Astrocyte of the spinal cord (primary cell): ENCODE measurements around the gene NDUFS6.

Experiments
- DNase-seq: peaks from one replicate; pipeline ENCODE4 v3.0.0; 2011; ENCODE audit warnings: low read depth, low spot score
- H3K4me3 ChIP-seq: 2 replicates; pipeline ENCODE4 v1.5.1; 2011; ENCODE audit warnings: low read depth, mild to moderate bottlenecking, low read length, moderate library complexity
- in situ Hi-C: cut with HindIII; loops from 2 replicates; pipeline ENCODE4 v1.10.0; 2017; ENCODE audit warnings: low sequenced_read_pairs
- TF ChIP-seq, protein P1 (sequence below): IDR thresholded peaks from 2 replicates; pipeline ENCODE4 v1.5.1; 2012; ENCODE audit warnings: low read depth, mild to moderate bottlenecking, low read length, inconsistent platforms

NDUFS6 gene

GRCh38 chr5:1823381-1824034 lies 22.3 kb downstream of the NDUFS6 start:
- in situ Hi-C loops = no loop called here
- TF ChIP-seq, protein P1, sequence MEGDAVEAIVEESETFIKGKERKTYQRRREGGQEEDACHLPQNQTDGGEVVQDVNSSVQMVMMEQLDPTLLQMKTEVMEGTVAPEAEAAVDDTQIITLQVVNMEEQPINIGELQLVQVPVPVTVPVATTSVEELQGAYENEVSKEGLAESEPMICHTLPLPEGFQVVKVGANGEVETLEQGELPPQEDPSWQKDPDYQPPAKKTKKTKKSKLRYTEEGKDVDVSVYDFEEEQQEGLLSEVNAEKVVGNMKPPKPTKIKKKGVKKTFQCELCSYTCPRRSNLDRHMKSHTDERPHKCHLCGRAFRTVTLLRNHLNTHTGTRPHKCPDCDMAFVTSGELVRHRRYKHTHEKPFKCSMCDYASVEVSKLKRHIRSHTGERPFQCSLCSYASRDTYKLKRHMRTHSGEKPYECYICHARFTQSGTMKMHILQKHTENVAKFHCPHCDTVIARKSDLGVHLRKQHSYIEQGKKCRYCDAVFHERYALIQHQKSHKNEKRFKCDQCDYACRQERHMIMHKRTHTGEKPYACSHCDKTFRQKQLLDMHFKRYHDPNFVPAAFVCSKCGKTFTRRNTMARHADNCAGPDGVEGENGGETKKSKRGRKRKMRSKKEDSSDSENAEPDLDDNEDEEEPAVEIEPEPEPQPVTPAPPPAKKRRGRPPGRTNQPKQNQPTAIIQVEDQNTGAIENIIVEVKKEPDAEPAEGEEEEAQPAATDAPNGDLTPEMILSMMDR = no peak
- no peak for DNase-seq
- H3K4me3 ChIP-seq = no peak overlapping the region

DNA sequence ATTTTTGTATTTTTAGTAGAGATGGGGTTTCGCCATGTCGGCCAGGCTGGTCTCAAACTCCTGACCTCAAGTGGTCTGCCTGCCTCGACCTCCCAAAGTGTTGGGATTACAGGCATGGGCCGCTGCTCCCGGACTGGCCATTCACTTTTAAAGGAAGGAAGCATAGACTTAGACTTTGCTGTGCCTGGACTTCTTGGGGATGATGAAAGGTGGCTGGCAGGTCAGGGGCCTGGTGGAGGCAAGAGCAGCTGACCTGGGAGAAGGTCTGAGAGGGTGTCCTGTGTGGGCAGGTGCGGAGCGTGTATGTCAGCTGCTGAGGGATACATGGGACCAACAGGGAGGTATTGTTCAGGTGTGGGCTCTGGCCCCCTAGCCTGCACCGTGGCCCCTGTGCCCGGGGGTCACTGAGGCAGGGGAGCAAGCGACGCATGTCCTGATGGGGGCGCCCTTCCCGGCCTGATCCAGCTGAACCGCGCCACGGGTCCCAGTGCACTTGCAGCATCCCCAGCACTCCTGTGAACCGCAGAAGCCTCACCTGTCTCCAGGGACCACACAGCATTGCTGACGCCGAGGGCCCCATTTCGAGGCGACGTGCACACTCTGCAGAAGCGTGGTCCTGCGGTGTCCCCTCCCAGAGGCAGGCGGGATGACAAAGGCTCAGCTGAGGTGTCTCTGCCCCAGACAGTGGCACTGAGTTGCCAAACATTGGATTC lies 23.1 kb downstream of the NDUFS6 start:
- no peak overlapping the region for H3K4me3 ChIP-seq
- in situ Hi-C loops = no loop called here
- no peak for DNase-seq
- TF ChIP-seq, protein P1 = peak; percentile 11

GRCh38 chr5:1824903-1825841 lies 24.0 kb downstream of the NDUFS6 start:
- no peak overlapping the region for H3K4me3 ChIP-seq
- in situ Hi-C loops = no loop called here
- DNase-seq = no peak
- TF ChIP-seq, protein P1 = no peak

DNA sequence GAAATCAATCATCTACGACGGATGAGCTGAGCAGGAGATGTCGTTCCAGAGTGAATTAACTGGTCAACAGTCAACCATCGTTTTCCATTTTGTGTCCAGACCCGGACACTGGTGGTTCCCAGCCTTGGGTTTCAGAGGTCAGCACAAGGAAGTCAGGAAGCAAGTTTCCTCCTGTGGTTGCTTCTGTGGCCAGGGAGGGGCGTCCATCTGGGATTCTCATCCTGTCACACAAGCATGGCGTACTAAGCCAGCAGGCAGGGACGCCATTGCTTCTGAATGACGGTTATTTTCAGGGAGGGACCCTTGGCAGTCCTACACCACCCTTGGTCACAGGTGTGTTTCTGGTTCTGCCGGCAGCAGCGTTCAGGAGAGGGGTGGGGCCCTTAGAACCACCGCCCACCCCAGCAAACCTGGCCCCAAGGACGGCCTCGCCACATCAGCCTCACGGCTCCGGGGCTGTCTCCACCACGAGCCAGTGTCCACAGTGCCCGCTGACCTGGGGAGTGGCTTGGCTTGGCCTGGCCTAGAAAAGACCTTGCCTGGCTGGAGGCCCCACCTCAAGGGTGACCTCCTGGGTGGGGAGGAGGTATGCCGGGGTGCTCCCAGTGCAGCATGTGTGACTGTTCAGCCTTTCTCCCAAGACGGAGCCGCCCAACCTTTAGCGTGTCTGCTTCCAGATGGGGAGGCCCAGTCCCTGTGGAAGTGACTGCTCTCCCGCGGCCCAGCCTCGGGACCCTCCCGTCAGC lies 25.2 kb downstream of the NDUFS6 start:
- no peak overlapping the region for H3K4me3 ChIP-seq
- in situ Hi-C loops = no loop called here
- no peak for DNase-seq
- TF ChIP-seq, protein P1 = no peak

DNA sequence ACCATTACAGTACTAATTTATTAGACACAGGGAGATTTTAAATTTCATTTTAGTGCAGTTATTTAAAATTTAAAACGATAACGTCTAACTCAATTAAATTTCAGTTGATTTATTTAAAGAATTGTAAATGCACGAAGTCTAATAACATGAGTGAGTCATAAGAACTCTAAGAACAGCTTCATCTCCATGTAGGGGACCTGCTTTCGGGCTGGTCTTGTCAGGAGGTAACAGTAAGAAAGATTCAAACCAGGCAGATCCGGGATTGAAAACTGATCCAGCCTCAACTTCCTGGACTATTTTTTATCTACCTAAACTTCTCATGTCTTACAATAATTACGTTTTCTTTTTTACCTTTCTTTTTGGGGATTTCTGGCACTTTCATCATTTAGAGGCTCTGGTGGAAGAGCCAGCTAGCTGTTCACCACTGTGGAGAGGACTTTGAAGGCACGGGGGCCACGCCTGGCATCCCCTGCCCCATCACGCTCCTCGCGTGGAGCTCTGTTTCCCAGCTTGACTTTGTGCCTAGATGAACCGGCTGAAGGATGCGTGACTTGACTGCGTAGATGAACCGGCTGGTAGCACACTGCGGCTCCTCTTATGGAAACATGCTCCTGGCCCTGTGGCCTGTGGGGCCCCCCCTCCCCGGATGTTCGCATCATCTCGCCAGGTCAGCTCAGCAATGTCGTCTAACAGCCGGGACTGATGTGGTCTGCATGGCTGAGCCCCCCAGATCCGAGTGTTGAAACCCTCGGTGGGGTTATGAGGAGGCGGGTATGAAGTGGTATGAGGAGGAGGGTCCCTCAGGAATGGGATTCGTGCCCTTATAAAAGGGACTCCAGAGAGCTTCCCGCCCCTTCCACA lies 26.0 kb downstream of the NDUFS6 start:
- in situ Hi-C loops = no loop called here
- no peak for DNase-seq
- no peak overlapping the region for H3K4me3 ChIP-seq
- TF ChIP-seq, protein P1 = no peak
